Measurements from ENCODE around the gene ZBTB7C.

ZBTB7C gene

GRCh38 chr18:48135436-48135966 lies 273.7 kb downstream of the ZBTB7C start:
- ChIA-PET CTCF (interaction anchor here (2.0 kb wide), 1 partner anchor 8 kb away, joined by 6 read pairs; no protein-coding TSS in a partner anchor), POLR2A (no interaction called here)
- no peak overlapping the region for H3K27ac ChIP-seq (ENCODE audit: extremely low read depth, low read depth, low read length)
- no peaks in the 10 kb centered on the region for H3K36me3 ChIP-seq (ENCODE audit: control insufficient read depth in 2 of 2, insufficient read depth in 1 of 2, low read length in 2 of 2)
- H3K4me3 ChIP-seq (ENCODE audit: low read depth, low read length): no peak overlapping the region
- H3K4me1 ChIP-seq (ENCODE audit: control insufficient read depth, insufficient read depth, low read length): peaks cover 32% of the 10 kb centered on the region
- H3K9me3 ChIP-seq (ENCODE audit: control insufficient read depth, insufficient read depth, low read depth, low read length): no peaks in the 10 kb centered on the region
- TF ChIP-seq GLI2 (tag by site-specific recombination; IDR thresholded peaks at IDR 0.05; ENCODE audit: borderline replicate concordance, low read depth): no peak
- no peak for TF ChIP-seq ATF2 (tag by site-specific recombination; IDR thresholded peaks at IDR 0.05; ENCODE audit: low read depth)
- TF ChIP-seq WT1 (tag by site-specific recombination; IDR thresholded peaks at IDR 0.05): no peak
- no peak for TF ChIP-seq ZNF311 (tag by site-specific recombination; IDR thresholded peaks at IDR 0.05; ENCODE audit: borderline replicate concordance)
- TF ChIP-seq ZNF366 (tag by site-specific recombination; conservative IDR thresholded peaks at IDR 0.05): no peak
- no peak for TF ChIP-seq ZNF292 (tag by site-specific recombination; IDR thresholded peaks at IDR 0.05; ENCODE audit: borderline replicate concordance, low read depth)
- TF ChIP-seq ZNF19 (tag by site-specific recombination; IDR thresholded peaks at IDR 0.05; ENCODE audit: low read depth): no peak
- TF ChIP-seq ZNF639 (tag by site-specific recombination; IDR thresholded peaks at IDR 0.05): no peak
- no peak for TF ChIP-seq ZBTB17 (tag by site-specific recombination; IDR thresholded peaks at IDR 0.05)

GRCh38 chr18:48134609-48135008 lies 274.6 kb downstream of the ZBTB7C start:
- Histone ChIP-seq H3K36me3 (ENCODE audit: control insufficient read depth in 2 of 2, insufficient read depth in 1 of 2, low read length in 2 of 2) (no peaks in the 10 kb centered on the region), H3K4me1 (ENCODE audit: control insufficient read depth, insufficient read depth, low read length) (peaks cover 32% of the 10 kb centered on the region), H3K9me3 (ENCODE audit: control insufficient read depth, insufficient read depth, low read depth, low read length) (no peaks in the 10 kb centered on the region), H3K4me3 (ENCODE audit: low read depth, low read length) (no peak overlapping the region), H3K27ac (ENCODE audit: extremely low read depth, low read depth, low read length) (peak overlapping the region; percentile 60)
- ChIA-PET CTCF (interaction anchor here (0.7 kb wide), 1 partner anchor 23 kb away, joined by 3 read pairs; no protein-coding TSS in a partner anchor), POLR2A (no interaction called here)
- peak; percentile 54 for TF ChIP-seq ZBTB20 (tag by site-specific recombination; IDR thresholded peaks at IDR 0.05)
- no peak for TF ChIP-seq YY2 (tag by site-specific recombination; IDR thresholded peaks at IDR 0.05)
- no peak for TF ChIP-seq ZNF221 (tag by site-specific recombination; IDR thresholded peaks at IDR 0.05; ENCODE audit: borderline replicate concordance)
- peak; percentile 38; the same call in 1 of the 2 replicates for TF ChIP-seq ZIC2 (tag by site-specific recombination; IDR thresholded peaks at IDR 0.05)

- POLR2A ChIA-PET: interaction anchor here (0.6 kb wide), 1 partner anchor 27 kb away, joined by 5 read pairs; no protein-coding TSS in a partner anchor
- peak overlapping the region; percentile 60 for H3K27ac ChIP-seq (ENCODE audit: extremely low read depth, low read depth, low read length)
- H3K9me3 ChIP-seq (ENCODE audit: control insufficient read depth, insufficient read depth, low read depth, low read length): no peaks in the 10 kb centered on the region
- H3K4me3 ChIP-seq (ENCODE audit: low read depth, low read length): no peak overlapping the region
- H3K4me1 ChIP-seq (ENCODE audit: control insufficient read depth, insufficient read depth, low read length): peaks cover 30% of the 10 kb centered on the region
- no peaks in the 10 kb centered on the region for H3K36me3 ChIP-seq (ENCODE audit: control insufficient read depth in 2 of 2, insufficient read depth in 1 of 2, low read length in 2 of 2)
- CTCF ChIA-PET: interaction anchor here (0.6 to 1.0 kb wide), 5 partner anchors 17 to 241 kb away, joined by 3 to 5 read pairs (median 3); no protein-coding TSS in a partner anchor
- TF ChIP-seq ZNF211 (tag by site-specific recombination; IDR thresholded peaks at IDR 0.05; ENCODE audit: low read depth) (no peak), ZNF473 (tag by site-specific recombination; IDR thresholded peaks at IDR 0.05) (no peak), ZNF514 (tag by site-specific recombination; IDR thresholded peaks at IDR 0.05) (no peak), KLF17 (tag by site-specific recombination; IDR thresholded peaks at IDR 0.05) (peak; percentile 89), GLIS2 (tag by site-specific recombination; IDR thresholded peaks at IDR 0.05) (no peak), ZNF362 (tag by site-specific recombination; IDR thresholded peaks at IDR 0.05) (peak; percentile 82), ZNF48 (tag by site-specific recombination; IDR thresholded peaks at IDR 0.05) (no peak), ZBTB8A (tag by site-specific recombination; IDR thresholded peaks at IDR 0.05) (peak; percentile 71), WT1 (tag by site-specific recombination; IDR thresholded peaks at IDR 0.05) (peak; percentile 93), ZBTB20 (tag by site-specific recombination; IDR thresholded peaks at IDR 0.05) (peak; percentile 36; the same call in 1 of the 2 replicates), ZNF585B (tag by site-specific recombination; IDR thresholded peaks at IDR 0.05) (no peak), TCF7L2 (IDR thresholded peaks at IDR 0.05; ENCODE audit: borderline replicate concordance, low read depth, low read length) (0 out of 2 replicates have a peak, but pooled peaks have one; percentile 17), ZBTB17 (tag by site-specific recombination; IDR thresholded peaks at IDR 0.05) (0 out of 2 replicates have a peak, but pooled peaks have one; percentile 13), KLF1 (tag by site-specific recombination; IDR thresholded peaks at IDR 0.05) (peak; percentile 78), ZNF621 (tag by site-specific recombination; IDR thresholded peaks at IDR 0.05) (no peak), OSR2 (tag by site-specific recombination; IDR thresholded peaks at IDR 0.05) (0 out of 2 replicates have a peak, but pooled peaks have one; percentile 8), ZNF184 (tag by site-specific recombination; IDR thresholded peaks at IDR 0.05) (no peak)
Measured at GRCh38 chr18:48133671-48134251, 275.4 kb downstream of the ZBTB7C start.
